Stimulated activated CD4-positive, alpha-beta T cell treated with anti-CD3 and anti-CD28 coated beads, Interleukin-4, amount 100 ng/mL, for 4 hours (primary cell): ENCODE measurements around the gene C2orf66.

Source experiments
- DNase-seq, 2 experiments: peaks; one replicate each; pipeline ENCODE4 v3.0.0-alpha.2; 2020

The C2orf66 gene

DNA sequence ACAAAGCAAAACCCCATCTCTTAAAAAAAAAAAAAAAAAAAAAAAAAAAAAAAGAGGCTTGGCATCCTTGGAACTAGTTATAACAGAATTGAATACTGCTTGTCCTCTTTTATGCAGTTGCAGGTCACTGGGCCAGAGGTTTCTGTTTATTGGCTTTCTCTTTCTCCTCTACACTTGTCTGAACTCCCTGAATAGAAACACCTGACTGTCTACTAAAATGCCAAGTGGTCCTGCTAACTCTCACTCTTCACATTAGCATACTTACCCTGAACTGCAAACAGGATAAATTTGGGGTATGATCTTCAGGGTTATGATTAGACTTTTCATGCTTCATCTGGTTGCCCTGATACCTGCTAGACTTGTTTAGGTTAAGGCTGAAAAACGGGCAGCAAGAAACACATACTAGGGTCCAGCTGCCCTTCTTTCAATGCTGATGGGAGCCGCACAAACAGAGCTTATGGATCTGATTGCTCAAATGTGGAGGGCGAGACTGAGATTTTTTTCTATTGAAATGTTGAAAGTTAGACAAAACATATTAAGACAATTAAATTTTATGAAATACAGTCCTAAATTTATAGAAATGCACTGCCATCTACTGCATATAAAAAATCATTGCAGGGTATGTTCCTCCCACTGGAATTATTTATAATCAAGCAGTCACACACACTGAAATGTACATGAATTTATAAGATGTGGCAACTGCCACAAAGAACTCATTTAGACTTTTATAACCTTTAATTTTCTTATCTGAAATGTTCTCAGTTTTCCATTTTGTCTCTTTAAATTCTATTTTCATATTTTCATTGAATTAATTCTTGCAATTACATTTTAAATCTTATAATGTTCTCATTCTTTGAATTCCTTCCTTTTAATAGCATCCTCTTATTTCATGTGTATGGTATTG, 50.4 kb downstream of the C2orf66 start:
- no peak for DNase-seq
